ENCODE results near the gene KRTAP5-2. TPM values are rescaled to one million over a fixed set of nuclear protein-coding genes. Genes with fewer than 3 reads are reported as not detected.

KRTAP5-2 gene
- total RNA-seq, 1 experiment from 2014 or later, result not detected

GRCh38 chr11:1639666-1640065, 41.6 kb upstream of the KRTAP5-2 start:
- no TSS peak for BruUV-seq (replicated peaks)
- Mint-ChIP-seq H3K9me3 (ENCODE audit: low read depth, unreplicated experiment) (no peaks in the 10 kb centered on the region), H3K27me3 (ENCODE audit: unreplicated experiment) (peaks cover 85% of the 10 kb centered on the region), H3K27ac (ENCODE audit: unreplicated experiment) (no peak overlapping the region), H3K36me3 (ENCODE audit: insufficient read depth, unreplicated experiment) (no peaks in the 10 kb centered on the region), H3K4me1 (ENCODE audit: low read depth, unreplicated experiment) (no peaks in the 10 kb centered on the region), H3K4me3 (ENCODE audit: low read depth, unreplicated experiment) (no peak overlapping the region)
- CTCF ChIA-PET, result interaction anchor here (1.2 kb wide), 1 partner anchor 223 kb away, joined by 3 read pairs; no protein-coding TSS in a partner anchor
- no peak for TF ChIP-seq CTCF (IDR thresholded peaks at IDR 0.05; ENCODE audit: unreplicated experiment)
- intact Hi-C loops (cut with micrococcal nuclease; ENCODE audit: unreplicated experiment), result no loop called here
- no peak for DNase-seq

- no peak for DNase-seq
These were observed 41.1 kb upstream of the KRTAP5-2 start for GRCh38 chr11:1639102-1639620.

GRCh38 chr11:1638344-1638743, 40.2 kb upstream of the KRTAP5-2 start:
- no peak for TF ChIP-seq CTCF (IDR thresholded peaks at IDR 0.05; ENCODE audit: unreplicated experiment)
- no peaks in the 10 kb centered on the region for H3K36me3 Mint-ChIP-seq (ENCODE audit: insufficient read depth, unreplicated experiment)
- no peaks in the 10 kb centered on the region for H3K9me3 Mint-ChIP-seq (ENCODE audit: low read depth, unreplicated experiment)
- intact Hi-C loops (cut with micrococcal nuclease; ENCODE audit: unreplicated experiment), result no loop called here
- CTCF ChIA-PET, result interaction anchor here (1.2 kb wide), 1 partner anchor 224 kb away, joined by 3 read pairs; no protein-coding TSS in a partner anchor
- peaks cover 85% of the 10 kb centered on the region for H3K27me3 Mint-ChIP-seq (ENCODE audit: unreplicated experiment)
- no peak for DNase-seq
- no peak overlapping the region for H3K27ac Mint-ChIP-seq (ENCODE audit: unreplicated experiment)
- BruUV-seq (replicated peaks), result no TSS peak
- H3K4me1 Mint-ChIP-seq (ENCODE audit: low read depth, unreplicated experiment), result no peaks in the 10 kb centered on the region
- no peak overlapping the region for H3K4me3 Mint-ChIP-seq (ENCODE audit: low read depth, unreplicated experiment)

More at GRCh38 chr11:1639102-1639620, 41.1 kb upstream of the KRTAP5-2 start:
- no peak overlapping the region for H3K27ac Mint-ChIP-seq (ENCODE audit: unreplicated experiment)
- no peak for TF ChIP-seq CTCF (IDR thresholded peaks at IDR 0.05; ENCODE audit: unreplicated experiment)
- no TSS peak for BruUV-seq (replicated peaks)
- no peaks in the 10 kb centered on the region for H3K9me3 Mint-ChIP-seq (ENCODE audit: low read depth, unreplicated experiment)
- H3K4me1 Mint-ChIP-seq (ENCODE audit: low read depth, unreplicated experiment), result no peaks in the 10 kb centered on the region
- intact Hi-C loops (cut with micrococcal nuclease; ENCODE audit: unreplicated experiment), result no loop called here
- H3K4me3 Mint-ChIP-seq (ENCODE audit: low read depth, unreplicated experiment), result no peak overlapping the region
- CTCF ChIA-PET, result interaction anchor here (1.2 kb wide), 1 partner anchor 223 kb away, joined by 3 read pairs; no protein-coding TSS in a partner anchor
- peaks cover 85% of the 10 kb centered on the region for H3K27me3 Mint-ChIP-seq (ENCODE audit: unreplicated experiment)
- H3K36me3 Mint-ChIP-seq (ENCODE audit: insufficient read depth, unreplicated experiment), result no peaks in the 10 kb centered on the region

GRCh38 chr11:1637628-1638027, 39.5 kb upstream of the KRTAP5-2 start:
- Mint-ChIP-seq H3K36me3 (ENCODE audit: insufficient read depth, unreplicated experiment) (no peaks in the 10 kb centered on the region), H3K4me1 (ENCODE audit: low read depth, unreplicated experiment) (no peaks in the 10 kb centered on the region), H3K27ac (ENCODE audit: unreplicated experiment) (no peak overlapping the region), H3K27me3 (ENCODE audit: unreplicated experiment) (peaks cover 85% of the 10 kb centered on the region), H3K9me3 (ENCODE audit: low read depth, unreplicated experiment) (no peaks in the 10 kb centered on the region), H3K4me3 (ENCODE audit: low read depth, unreplicated experiment) (no peak overlapping the region)
- TF ChIP-seq CTCF (IDR thresholded peaks at IDR 0.05; ENCODE audit: unreplicated experiment), result no peak
- CTCF ChIA-PET, result no interaction called here
- BruUV-seq (replicated peaks), result no TSS peak
- intact Hi-C loops (cut with micrococcal nuclease; ENCODE audit: unreplicated experiment), result no loop called here
- DNase-seq, result no peak

Data from Calu3 (cell line).